ENCODE results near the gene EFCAB11. TPM values are rescaled to one million over a fixed set of nuclear protein-coding genes. Genes with fewer than 3 reads are reported as not detected.
A peak's percentile ranks its signal among the peaks of the same experiment; 100 is the strongest.

EFCAB11 gene
- total and polyA plus RNA-seq, 9 of the 15 experiments (the other 6 are each of a cell fraction or from before 2014, with no cell fraction given), result 13.4 to 37.9 (median 17.4) TPM

DNA sequence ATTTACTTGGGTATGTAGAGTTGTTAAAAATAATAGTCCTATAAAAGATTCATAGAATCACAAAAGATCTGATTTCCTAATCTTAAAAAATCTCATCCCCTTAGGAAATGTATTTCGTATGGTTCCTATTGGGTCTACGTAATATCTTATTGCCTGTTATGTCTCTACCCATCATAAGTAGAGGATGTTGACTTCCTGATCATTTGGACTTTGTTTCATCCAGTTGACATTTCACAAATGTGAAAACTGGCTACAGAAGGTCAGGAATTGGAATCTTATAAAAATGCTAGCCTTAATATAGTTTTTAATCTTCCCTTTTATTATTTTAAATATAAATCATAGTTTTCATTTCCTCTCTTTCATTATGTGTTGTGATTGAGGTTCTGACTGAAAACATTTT lies 46.4 kb upstream of the EFCAB11 start (continued):
- TF ChIP-seq HIVEP1 (CRISPR knock-in tag; IDR thresholded peaks at IDR 0.05), result no peak

DNA sequence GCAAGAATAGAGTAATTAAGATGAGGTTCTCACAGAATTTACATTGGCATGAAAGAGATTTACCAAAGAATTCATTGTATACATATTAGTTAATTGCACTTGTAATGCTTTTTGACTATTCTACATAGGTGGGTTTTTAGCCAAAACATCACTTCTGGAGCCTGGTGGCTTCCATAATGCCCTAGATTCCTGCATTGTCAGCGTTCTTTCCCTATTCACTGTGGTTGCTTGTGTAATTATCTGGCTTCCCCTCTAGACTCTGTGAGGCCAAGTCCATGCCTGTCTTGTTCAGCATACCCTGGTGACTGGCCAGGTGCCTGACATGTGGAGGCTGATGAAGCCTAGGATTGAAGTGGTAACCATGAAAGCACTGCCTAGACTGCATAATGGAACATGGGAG lies 42.4 kb upstream of the EFCAB11 start:
- 79% methylated on average over 1 of the region's 1 CpG for WGBS (ENCODE audit: insufficient coverage, low coverage, missing lambda C conversion rate)
- Histone ChIP-seq H3K9me3 (replicated peaks; ENCODE audit: control insufficient read depth, insufficient read depth, low read depth, low read length) (no peaks in the 10 kb centered on the region), H3K4me1 (replicated peaks in 1 of 2; ENCODE audit: control insufficient read depth in 2 of 2, insufficient read depth in 2 of 2, low read length in 2 of 2) (no peaks in the 10 kb centered on the region), H2AFZ (ENCODE audit: low read depth, low read length) (no peak overlapping the region), H3K27ac (ENCODE audit: extremely low read depth, low read depth, low read length) (no peak overlapping the region), H4K20me1 (replicated peaks; ENCODE audit: control insufficient read depth, insufficient read depth, low read length) (no peaks in the 10 kb centered on the region; the same call in 1 of the 2 replicates), H3K4me2 (ENCODE audit: insufficient read depth, low read length) (no peak overlapping the region), H3K27me3 (ENCODE audit: control insufficient read depth in 2 of 2, insufficient read depth in 2 of 2, low read length in 2 of 2) (no peaks in the 10 kb centered on the region), H3K9me1 (ENCODE audit: control insufficient read depth, insufficient read depth, low read length) (no peaks in the 10 kb centered on the region), H3K79me2 (ENCODE audit: control insufficient read depth, insufficient read depth, low read length) (no peaks in the 10 kb centered on the region), H3K4me3 (no peak overlapping the region), H3K9ac (ENCODE audit: insufficient read depth in 1 of 2, low read depth in 2 of 2, low read length in 2 of 2) (no peak overlapping the region), H3K36me3 (ENCODE audit: control insufficient read depth, insufficient read depth, low read length) (peaks cover 71% of the 10 kb centered on the region)
- intact Hi-C loops (cut with micrococcal nuclease), result no loop called here
- FAIRE-seq (no peak), ATAC-seq (no peak), DNase-seq (ENCODE audit: extremely low read depth in 1 of 4, low spot score in 3 of 4) (no peak)
- ChIA-PET POLR2A (no interaction called here), CTCF (ENCODE audit: low intra/inter-chr PET ratio) (no interaction called here)
- in situ Hi-C loops (cut with MboI), result no loop called here
- TF ChIP-seq SOX6 (IDR thresholded peaks at IDR 0.05) (no peak), ZNF316 (IDR thresholded peaks at IDR 0.05) (peak; percentile 34; the same call in 1 of the 2 replicates)
- BruUV-seq (replicated peaks), result no TSS peak

DNA sequence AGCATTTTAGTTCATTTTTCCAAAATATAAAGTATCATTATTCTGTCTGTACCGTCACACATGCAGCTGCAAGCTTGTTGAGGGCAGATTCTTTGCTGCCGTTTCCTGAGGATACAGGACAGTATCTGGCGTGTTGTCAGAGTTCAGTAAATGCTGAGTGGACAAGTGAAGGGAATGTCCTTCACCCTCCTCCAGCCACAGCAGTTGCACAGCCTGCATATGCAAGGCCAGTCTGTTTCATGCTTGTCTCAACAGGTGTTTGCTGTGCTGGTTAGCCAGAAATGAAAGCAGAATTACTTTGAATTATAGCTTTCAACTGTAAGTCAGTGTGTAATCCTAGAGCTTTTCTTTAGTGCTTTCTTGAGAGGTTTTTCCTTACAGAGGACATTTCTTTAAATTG lies 37.7 kb upstream of the EFCAB11 start:
- no peaks in the 10 kb centered on the region for H3K9me1 ChIP-seq (ENCODE audit: control insufficient read depth, insufficient read depth, low read length)
- H2AFZ ChIP-seq (ENCODE audit: low read depth, low read length), result no peak overlapping the region
- DNase-seq (ENCODE audit: extremely low read depth in 1 of 4, low spot score in 3 of 4) (no peak), FAIRE-seq (no peak), ATAC-seq (no peak)
- in situ Hi-C loops (cut with MboI) (no loop called here), intact Hi-C loops (cut with micrococcal nuclease) (no loop called here)
- no peak overlapping the region for H3K27ac ChIP-seq (ENCODE audit: extremely low read depth, low read depth, low read length)
- no peaks in the 10 kb centered on the region for H3K79me2 ChIP-seq (ENCODE audit: control insufficient read depth, insufficient read depth, low read length)
- H3K9me3 ChIP-seq (replicated peaks; ENCODE audit: control insufficient read depth, insufficient read depth, low read depth, low read length), result no peaks in the 10 kb centered on the region
- BruUV-seq (replicated peaks), result no TSS peak
- peaks cover 68% of the 10 kb centered on the region for H3K36me3 ChIP-seq (ENCODE audit: control insufficient read depth, insufficient read depth, low read length)
- CTCF ChIA-PET (ENCODE audit: low intra/inter-chr PET ratio), result no interaction called here
- H4K20me1 ChIP-seq (replicated peaks; ENCODE audit: control insufficient read depth, insufficient read depth, low read length), result no peaks in the 10 kb centered on the region; the same call in 1 of the 2 replicates
- POLR2A ChIA-PET, result interaction anchor here (1.4 kb wide), 1 partner anchor 15 kb away, joined by 3 read pairs; no protein-coding TSS in a partner anchor
- 87% methylated on average over 3 of the region's 3 CpGs for WGBS (ENCODE audit: insufficient coverage, low coverage, missing lambda C conversion rate)
- H3K27me3 ChIP-seq (ENCODE audit: control insufficient read depth in 2 of 2, insufficient read depth in 2 of 2, low read length in 2 of 2), result no peaks in the 10 kb centered on the region
- no peak overlapping the region for H3K4me3 ChIP-seq
- H3K9ac ChIP-seq (ENCODE audit: insufficient read depth in 1 of 2, low read depth in 2 of 2, low read length in 2 of 2), result no peak overlapping the region
- H3K4me1 ChIP-seq (replicated peaks in 1 of 2; ENCODE audit: control insufficient read depth in 2 of 2, insufficient read depth in 2 of 2, low read length in 2 of 2), result no peaks in the 10 kb centered on the region
- no peak overlapping the region for H3K4me2 ChIP-seq (ENCODE audit: insufficient read depth, low read length)
- TF ChIP-seq, protein P1, sequence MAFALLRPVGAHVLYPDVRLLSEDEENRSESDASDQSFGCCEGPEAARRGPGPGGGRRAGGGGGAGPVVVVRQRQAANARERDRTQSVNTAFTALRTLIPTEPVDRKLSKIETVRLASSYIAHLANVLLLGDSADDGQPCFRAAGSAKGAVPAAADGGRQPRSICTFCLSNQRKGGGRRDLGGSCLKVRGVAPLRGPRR (CRISPR knock-in tag; IDR thresholded peaks at IDR 0.05), result no peak
- TF ChIP-seq, protein P2, sequence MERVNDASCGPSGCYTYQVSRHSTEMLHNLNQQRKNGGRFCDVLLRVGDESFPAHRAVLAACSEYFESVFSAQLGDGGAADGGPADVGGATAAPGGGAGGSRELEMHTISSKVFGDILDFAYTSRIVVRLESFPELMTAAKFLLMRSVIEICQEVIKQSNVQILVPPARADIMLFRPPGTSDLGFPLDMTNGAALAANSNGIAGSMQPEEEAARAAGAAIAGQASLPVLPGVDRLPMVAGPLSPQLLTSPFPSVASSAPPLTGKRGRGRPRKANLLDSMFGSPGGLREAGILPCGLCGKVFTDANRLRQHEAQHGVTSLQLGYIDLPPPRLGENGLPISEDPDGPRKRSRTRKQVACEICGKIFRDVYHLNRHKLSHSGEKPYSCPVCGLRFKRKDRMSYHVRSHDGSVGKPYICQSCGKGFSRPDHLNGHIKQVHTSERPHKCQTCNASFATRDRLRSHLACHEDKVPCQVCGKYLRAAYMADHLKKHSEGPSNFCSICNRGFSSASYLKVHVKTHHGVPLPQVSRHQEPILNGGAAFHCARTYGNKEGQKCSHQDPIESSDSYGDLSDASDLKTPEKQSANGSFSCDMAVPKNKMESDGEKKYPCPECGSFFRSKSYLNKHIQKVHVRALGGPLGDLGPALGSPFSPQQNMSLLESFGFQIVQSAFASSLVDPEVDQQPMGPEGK (CRISPR knock-in tag; IDR thresholded peaks at IDR 0.05; ENCODE audit: borderline replicate concordance), result no peak
- TF ChIP-seq MCM7 (IDR thresholded peaks at IDR 0.05) (no peak), NFIC (IDR thresholded peaks at IDR 0.05) (no peak), GTF2E2 (tag; IDR thresholded peaks at IDR 0.05) (no peak), MEIS2 (IDR thresholded peaks at IDR 0.05; ENCODE audit: partially characterized antibody) (no peak), ZNF668 (CRISPR knock-in tag; IDR thresholded peaks at IDR 0.05) (no peak), ZNF133 (CRISPR knock-in tag; IDR thresholded peaks at IDR 0.05) (no peak), ARID2 (IDR thresholded peaks at IDR 0.05) (no peak)
